ENCODE results near the gene ADGRD1.

ADGRD1 gene

DNA sequence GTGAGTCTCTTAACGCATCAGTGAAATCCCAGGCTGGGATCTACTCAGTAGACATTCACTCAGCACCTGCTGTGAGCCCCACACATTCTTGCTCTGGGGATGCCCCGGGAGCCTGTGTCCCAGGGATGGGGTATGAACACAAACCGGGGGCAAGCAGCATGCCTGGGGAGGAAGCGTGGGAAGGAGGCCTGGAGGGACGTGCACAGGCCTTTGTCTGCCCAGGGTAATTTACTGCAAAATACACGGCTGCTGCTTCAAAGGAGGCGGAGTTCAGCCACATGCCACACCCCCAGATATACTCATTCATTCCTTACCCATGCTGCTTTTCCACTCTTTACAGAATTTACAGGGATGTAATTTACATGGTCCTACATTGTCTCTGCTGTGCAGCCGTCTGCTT lies 187.8 kb downstream of the ADGRD1 start:
- DNase-seq: no peak

DNA sequence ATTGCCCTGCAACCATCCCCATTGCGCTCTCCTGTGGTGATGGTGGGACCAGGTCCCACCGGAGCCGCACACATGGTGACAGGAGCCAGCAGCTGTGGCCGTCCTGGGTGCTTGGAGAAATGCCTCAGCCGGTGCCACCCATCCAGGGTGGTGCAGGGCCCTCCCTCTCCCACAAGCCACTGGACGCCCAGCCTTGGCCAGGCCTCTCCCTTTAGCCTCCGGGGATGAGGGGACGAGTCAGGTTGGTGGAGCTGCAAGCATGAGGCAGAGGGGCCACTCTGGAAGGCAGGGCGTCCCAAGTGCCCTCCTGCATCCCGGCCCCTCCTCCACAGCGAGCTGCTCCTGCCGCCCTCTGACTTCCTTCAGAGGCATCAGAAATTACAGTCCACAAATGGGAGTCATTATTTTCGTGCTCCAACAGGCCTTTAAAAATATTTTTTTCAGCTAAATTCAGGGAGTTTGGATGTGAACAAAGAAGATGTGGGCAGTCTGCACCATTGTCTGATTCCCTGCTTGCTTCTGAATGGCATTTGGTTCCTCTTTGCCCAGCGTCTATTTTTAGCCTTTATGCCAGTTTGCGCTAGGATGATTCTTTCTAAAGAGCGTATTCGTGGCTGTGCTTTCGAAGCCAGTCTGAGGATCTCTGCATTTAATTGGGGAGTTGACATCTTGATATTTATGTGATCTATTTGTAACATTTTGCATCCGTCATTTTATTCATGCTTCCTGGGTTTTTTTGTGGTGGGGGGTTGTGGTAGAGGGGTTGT lies 189.4 kb downstream of the ADGRD1 start:
- DNase-seq: no peak

DNA sequence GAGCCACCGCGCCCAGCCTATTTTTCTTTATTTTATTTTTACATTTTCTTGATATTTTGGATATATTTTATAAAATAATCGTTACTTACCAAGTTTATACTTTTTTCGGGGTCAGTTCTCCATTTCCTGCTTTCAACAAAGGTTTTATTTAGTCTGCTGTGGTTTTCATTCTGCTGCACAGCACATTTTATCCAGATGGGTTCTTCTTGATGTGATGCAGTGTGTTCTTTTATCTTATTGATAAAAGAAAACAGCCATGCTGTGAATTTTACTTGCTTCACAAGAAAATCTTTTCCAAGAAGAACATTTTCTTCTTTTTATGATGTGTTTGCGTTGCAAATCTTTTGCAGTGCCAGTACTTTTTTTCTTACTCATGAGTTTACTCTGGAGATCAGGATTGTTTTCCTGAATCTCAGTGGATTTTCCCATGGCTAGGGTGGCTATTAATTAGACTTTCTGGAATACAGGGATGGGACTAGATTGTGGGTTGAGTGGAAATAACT lies 192.5 kb downstream of the ADGRD1 start:
- no peak for DNase-seq

DNA sequence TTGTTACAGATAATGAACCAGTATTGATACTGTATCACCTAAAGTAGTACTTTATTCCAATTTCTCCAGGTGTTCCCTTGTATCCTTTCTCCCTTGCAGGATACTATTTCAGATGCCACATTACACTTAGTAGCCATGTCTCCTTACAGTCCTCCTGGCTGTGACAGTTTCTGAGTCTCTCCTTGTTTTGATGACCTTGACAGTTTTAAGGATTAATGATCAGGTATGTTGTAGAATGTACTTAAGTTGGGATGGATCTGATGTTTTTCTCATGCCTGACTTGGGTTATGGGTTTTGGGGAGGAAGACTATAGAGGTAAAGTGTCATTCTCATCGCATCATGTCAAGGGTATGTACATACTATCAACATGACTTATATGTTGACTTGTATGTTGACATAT lies 193.6 kb downstream of the ADGRD1 start:
- DNase-seq: no peak

DNA sequence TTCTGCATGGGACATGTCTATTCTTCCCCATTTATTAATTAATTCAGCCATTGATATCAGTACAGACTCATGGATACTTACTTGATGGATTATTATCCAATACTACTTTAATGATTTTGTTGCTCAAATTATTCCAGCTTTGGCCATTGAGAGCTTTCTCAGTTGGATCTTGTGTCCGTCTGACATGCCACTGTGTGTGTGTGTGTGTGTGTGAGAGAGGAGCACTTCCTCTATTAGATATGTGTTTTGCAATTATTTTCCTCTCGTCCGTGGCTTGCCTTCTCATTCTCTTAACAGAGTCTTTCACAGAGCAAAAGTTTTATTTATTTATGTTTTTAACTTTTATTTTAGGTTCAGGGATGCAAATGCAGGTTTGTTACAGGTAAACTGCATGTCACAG lies 194.2 kb downstream of the ADGRD1 start:
- DNase-seq: no peak

DNA sequence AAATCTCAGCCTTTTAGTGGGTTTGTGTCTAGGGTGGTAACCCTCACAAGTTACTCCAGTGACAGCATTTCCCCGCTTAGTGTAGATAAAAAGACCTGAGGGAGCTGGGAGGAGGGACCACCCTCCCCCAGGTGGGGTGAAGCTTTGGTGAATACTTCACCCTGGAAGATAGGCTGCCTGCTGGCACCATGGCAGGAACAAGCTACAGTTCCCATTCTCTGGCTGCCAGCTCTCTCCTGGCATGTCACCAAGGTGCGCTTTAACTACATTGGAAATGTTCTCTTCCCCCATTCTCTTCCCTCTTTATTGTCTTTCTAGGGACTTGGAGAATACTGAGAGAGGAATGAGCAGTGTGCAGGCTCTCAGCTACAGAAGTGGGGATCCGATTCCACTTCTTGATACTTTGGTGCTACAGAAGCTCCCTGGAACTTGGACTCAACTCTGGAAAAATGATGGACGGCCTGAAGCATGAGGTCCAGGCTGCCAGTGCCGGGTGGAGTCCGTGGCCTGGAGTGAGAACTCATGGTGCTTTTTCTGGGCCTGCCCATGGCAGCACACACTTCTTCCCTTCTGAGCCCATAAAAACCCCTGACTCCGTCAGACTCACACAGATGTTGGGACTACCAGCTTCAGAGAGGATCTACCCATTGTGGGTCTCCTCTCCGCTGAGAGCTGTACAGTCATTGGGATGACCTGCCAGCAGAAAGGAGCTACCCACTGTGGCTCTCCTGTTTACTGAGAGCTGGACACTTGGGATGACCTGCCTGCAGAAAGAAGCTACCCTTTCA lies 198.0 kb downstream of the ADGRD1 start:
- DNase-seq: no peak

DNA sequence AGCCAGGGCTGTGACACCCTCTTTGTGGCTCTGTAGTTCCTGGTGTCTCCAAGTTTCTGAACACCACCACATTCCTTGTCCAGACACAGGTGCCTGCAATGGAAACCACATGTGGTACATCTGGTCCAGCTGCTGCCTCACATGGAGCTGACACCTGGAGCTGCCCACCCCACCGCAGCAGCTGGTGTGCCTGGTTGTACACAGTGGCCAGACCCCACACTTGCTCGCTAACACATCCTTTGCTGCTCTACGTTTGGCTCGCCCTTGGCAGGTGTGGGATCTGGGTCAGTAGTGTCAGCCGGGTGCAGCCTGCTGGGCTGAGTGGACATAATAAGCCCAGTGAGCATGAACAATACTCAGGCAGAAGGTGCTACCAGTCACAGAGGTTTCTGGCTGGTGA lies 198.9 kb downstream of the ADGRD1 start:
- DNase-seq: no peak

DNA sequence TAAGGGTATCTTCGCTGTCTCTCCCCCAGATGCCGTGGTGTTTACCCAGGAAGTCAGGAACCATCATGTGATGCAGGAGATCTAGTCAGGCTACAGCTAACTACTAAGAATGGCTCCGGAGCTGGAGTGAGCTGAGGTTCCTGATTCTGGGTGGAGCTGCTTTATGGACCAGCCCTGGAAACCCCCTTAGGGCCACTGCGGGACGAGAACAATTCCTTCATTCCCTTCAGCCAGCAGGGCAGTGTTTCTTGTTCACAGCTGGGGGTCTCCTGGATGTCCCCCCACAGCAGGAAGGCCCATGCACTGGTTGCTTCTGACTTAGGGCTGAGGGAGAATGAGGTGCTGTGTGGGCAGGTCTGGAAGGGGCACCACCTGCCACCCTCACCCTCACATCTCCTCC lies 199.3 kb downstream of the ADGRD1 start:
- no peak for DNase-seq

DNA sequence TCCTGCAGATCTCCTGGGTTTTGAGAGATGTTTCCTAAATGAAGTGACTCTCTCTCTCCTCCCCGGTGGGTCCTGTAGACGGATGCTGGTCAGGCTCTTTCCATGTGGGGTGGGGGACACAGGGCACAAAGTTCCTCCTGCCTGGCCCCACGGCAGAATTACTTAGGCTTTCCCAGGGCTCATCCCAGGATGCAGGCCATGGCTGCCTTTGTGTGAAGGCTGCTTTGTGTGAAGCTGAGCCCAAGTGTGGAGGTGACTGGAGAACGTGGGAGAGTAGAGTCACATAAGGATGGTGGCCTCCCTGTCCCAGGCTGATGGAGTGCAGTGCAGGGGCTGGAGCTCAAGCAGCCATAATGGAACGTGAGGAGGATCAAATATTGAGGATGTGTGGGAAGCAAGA lies 200.2 kb downstream of the ADGRD1 start:
- DNase-seq: no peak

DNA sequence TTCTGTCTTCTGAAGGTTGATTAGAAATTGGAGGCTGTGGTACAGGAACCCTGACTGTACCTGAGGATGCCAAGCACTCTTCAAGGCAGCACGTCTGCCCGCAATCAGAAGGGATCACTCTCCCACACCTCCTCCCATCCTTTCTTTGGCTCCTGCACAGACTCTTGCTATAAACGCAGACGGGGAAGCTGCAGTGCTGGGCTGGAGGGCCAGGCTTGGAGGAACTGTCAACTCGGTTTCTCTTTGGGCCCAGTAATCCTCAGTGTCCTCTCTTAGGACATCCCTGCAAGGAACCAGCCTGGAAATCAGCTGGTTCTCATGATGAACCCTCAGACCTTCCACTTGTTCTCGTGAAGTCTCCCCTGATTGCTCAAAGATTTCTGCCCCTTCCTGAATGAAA lies 201.4 kb downstream of the ADGRD1 start:
- no peak for DNase-seq

DNA sequence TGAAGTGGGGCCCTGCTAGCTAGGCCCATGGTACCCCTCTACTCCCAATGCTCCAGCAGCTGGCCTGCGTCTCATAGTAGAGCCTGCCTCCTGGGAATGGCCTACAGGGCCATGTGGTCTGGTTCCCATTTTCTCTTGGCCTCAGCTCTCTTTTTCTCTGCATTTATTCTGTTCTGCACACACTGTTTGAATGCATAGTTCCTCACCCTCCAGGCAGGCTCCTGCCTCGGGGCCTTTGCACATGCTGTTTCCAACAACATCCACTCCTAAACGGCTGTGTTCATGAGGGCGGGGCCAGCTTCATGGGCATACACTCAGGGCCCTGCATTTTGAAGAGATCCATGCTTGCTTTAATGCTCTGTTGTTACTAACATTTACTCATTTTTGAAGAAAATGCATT lies 204.0 kb downstream of the ADGRD1 start:
- no peak for DNase-seq

DNA sequence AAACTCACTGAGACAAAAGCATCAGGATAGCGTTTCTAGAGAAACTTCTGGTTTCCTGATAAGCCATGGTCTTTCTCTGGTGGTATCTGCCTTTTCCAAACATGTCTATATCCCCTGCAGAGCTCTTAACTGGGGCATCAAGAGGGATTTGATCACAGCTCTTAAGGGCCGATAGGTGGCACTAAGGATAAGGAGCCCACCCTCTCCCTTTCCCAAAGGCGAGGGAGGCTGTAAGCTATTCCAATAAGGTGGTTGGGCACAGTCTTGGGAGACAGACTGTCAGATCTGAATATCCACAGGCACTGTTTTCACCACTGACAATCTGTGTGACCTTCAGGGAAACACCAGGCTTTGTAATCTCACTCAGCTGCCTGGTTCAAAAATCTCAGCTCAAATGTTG lies 206.0 kb downstream of the ADGRD1 start:
- no peak for DNase-seq

DNA sequence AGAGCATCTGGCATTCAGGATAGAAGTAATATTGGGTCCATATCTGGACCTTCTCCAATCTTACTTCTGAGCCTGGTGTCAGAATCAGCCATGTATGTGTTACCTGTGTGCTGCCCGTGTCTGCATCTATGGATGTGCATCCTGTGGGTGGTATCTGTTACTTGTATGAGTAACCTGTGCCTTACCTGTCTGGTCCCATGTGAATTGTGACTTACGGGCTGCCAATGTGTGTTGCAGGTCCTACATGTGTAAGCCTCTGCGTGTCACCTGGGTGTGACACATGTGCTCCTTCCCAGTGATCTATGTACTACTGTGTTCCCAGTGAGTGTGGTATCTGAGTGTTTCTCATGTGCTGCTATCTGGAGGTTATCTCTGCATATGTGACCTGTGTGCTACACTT lies 208.4 kb downstream of the ADGRD1 start:
- DNase-seq: no peak

DNA sequence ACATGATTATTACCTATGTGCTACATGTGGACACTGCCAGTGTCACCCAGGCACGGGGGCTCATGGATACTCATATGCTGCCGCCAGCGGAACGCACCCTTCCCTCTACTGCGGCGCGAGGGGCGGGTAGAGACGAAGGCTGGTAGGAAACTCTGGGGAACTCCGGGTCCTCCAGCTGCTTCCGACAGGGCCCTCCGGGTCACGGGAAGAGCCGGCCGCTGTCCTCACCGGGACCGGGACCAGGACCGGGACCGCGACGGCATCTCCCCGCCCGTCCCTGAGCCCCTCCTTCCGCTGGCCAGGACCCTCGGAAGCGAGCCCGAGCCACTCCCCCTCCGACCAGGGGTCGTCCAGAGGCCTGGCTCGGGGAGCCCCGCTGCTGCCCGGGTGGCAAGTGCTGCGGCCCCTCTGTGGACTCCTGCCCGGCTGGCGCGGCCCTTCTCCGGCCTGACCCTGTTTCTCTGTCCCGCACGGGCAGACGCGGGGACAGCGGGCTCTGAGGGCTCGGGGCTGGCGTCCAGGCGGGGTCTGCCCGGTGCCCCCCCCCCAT lies 209.6 kb downstream of the ADGRD1 start:
- DNase-seq: no peak

DNA sequence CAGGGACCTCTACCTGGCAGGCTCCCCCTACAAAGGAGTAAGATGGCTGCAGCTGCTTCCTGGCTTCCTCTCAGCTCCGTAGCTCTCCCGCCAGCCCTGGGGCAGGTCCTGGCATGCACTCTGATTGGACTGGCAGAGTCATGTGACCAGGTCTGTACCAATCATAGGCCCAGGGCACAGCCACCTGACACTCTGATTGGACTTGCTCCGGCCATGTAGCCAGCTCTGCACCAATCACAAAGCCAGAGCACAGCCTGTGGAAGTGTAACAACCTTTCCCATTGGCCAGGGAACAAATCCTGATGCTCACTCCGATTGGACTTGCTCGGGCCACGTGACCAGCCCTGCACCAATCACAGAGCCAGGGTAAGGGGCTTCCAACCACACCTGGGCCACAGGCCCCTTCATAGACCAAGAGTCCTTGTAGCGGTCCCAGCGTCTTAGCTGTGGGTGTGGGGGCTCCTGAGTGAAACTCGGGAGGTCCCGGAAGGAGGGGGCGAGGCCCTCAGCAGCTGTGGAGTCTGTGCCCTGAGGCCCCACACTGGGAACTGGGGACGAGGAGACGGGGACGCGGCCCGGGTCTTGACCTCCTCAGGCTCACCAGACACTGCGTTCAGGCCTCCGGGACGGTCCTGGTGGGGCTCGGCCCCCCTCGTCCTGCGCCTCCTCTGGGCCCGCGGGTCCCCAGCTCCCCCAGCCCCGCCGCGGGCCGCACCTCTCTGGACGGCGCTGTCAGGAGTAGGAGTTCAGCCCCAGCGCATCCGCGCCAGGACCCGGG lies 210.6 kb downstream of the ADGRD1 start:
- no peak for DNase-seq

DNA sequence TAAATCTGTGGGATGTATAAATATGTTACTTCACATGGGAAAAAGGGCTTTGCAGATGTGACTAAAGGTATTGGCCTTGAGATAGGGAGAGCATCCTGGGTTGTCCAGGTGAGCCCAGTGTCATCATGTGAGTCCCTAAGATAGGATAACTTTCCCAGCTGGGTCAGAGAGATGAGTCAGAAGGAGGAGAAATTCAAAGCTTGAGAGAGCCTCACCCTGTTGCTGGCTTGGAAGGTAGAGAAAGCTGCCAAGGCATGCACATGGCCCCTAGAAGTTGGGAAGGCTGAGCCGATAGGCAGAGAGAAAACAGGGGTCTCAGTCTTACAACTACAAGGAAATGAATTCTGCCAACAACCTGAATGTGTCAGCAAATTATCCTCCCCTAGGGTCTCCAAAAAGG lies 213.0 kb downstream of the ADGRD1 start:
- no peak for DNase-seq

DNA sequence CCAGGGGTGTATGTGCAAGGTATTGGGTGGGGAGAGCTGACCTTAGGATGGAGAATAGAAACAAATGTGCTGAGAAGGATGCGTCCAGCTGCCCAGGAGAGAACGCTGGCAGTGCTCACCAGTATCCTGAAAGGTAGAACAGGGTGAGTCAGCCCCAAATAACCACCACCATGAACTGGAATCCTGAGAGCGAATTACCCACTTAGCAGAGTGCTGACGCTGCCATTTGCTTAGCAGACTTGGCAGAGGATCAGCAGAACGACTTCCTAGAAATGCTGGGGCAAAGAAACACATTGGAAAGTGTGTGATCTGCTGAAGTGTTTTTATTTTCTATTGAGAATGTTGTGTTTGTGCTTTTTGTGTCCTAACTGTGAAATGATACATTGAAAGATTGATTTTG lies 213.6 kb downstream of the ADGRD1 start:
- no peak for DNase-seq

DNA sequence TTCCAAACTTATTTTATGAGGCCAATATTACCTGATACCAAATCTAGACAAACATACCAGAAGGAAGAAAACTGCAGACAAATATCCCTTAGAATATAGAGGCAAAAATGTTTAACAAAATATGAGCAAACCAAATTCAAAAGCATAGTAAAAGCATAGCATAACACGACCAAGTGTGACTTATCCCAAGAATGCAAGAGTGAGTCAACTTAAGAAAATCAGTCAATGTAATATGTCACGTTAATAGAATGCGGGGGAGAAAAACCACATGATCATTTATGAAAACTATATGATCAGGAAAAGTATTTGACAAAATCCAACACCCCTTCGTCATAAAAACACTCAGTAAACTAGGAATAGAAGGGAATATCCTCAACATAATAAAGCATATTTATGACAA lies 217.3 kb downstream of the ADGRD1 start:
- no peak for DNase-seq

DNA sequence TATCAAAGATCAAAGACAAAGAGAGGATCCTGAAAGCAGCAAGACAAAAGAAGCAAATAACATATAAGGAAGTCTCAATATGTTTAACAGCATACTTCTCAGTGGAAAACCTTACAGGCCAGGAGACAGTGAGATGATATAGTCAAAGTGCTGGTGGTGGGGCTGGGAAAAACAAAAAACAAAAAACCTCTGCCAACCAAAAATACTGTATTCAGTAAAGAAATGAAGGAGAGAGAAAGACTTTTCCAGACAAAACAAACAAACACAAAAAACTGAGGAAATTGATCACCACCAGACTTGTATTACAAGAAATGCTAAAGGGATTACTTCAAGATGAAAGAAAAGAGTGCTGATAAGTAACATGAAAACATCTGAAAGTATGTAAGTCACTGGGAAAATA lies 221.2 kb downstream of the ADGRD1 start:
- no peak for DNase-seq

DNA sequence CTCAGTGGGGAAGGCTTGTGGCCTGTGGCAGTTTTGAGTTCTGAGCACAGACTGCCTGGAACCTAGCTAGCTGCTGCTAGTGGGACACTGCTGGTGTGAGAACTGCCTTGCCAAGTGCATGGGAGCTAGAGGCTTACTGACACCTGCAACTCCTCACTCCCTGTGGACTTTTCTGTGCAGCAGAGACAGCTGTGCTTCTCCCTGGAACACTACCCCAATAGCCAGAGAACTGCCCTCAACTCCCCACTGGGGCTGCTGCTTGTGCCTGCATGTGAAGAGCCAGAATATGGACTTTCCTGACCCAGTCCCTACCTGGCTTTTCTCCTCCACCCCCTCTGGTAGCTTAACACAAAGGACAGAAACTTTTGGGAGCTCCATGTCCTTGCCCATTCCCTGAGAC lies 222.6 kb downstream of the ADGRD1 start:
- no peak for DNase-seq

DNA sequence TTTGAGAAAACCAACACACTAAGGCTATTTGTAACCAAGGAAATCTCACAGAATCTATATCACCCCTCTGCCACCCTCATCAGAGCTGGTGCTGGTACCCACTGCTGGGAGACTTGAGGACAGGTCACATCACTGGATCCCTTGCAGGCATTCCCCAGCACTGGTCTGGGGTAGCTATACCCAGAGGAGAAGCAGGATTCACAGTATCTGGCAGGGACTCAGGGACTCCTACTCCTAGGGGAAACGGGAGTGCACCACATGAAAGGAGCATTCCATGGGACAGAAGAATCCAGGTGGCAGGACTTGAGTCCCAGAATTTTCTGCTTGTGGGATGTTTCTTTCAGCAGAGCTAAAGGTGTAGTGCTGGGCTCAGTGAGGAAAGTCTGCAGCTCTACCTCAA lies 223.2 kb downstream of the ADGRD1 start:
- no peak for DNase-seq

DNA sequence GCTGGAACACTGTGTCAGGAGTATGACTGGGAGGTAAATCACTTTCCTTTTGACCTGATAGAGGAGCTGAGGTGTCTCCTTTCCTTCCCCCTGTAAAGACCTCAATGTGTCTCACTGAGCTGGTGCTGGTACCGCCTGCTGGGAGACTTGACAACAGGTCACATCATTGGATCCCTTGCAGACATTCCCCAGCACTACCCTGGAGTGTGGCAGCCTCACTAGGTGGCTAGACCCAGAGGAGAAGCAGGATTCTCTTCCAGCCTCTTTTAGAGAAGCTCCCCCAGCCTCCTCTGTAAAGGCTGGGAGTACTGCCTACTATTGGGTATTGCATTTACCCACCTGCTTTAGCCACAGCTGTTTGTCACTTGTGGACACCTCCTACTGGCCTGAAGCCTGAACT lies 223.9 kb downstream of the ADGRD1 start:
- no peak for DNase-seq

DNA sequence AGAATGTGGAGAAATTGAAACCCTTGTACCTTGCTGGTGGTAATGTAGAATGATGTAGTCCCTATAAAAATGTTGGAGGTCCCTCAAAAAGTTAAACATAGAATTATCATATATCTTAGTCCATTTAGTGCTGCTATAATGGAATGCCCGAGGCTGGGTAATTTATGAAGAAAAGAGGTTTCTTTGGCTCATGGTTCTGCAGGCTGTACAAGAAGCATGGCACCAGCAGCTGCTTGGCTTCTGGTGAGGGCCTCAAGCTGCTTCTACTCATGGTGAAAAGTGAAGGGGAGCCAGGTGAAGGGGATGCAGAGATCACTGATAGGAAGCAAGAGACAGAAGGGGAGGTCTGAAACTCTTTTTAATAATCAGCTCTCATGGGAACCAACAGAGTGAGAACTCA lies 233.9 kb downstream of the ADGRD1 start:
- no peak for DNase-seq

Data from HCEC 1CT (cell line).